Nephron (organoid): ENCODE measurements around the gene ADAMTS12.

ENCODE experiments used
- H3K27ac Mint-ChIP-seq, 3 experiments: 2 replicates each; pipeline ENCODE4 v1.8.0; 2020; ENCODE audit warnings: mixed read lengths in 3 of 3, mild to moderate bottlenecking in 2 of 3, moderate library complexity in 1 of 3
- H3K27me3 Mint-ChIP-seq: 2 replicates; pipeline ENCODE4 v1.8.0; 2021; ENCODE audit warnings: low read depth, mild to moderate bottlenecking, moderate library complexity, mixed read lengths
- H3K36me3 Mint-ChIP-seq: 2 replicates; pipeline ENCODE4 v1.8.0; 2020; ENCODE audit warnings: low read depth, mixed read lengths
- H3K4me1 Mint-ChIP-seq: 2 replicates; pipeline ENCODE4 v1.8.0; 2020; ENCODE audit warnings: mixed read lengths
- H3K4me3 Mint-ChIP-seq, 3 experiments: 2 replicates each; pipeline ENCODE4 v1.8.0; 2020; ENCODE audit warnings: mild to moderate bottlenecking in 3 of 3, mixed read lengths in 3 of 3, moderate library complexity in 2 of 3
- H3K9me3 Mint-ChIP-seq: 2 replicates; pipeline ENCODE4 v1.8.0; 2020; ENCODE audit warnings: mixed read lengths
- CTCF ChIP-seq, 3 experiments: fragments of 200-600 bp; sonication (generic); IDR thresholded peaks; one replicate each; pipeline ENCODE4 v1.5.0; 2021; ENCODE audit warnings: antibody characterized with exemption in 3 of 3; ENCODE audit not compliant: unreplicated experiment in 3 of 3

The ADAMTS12 gene

DNA sequence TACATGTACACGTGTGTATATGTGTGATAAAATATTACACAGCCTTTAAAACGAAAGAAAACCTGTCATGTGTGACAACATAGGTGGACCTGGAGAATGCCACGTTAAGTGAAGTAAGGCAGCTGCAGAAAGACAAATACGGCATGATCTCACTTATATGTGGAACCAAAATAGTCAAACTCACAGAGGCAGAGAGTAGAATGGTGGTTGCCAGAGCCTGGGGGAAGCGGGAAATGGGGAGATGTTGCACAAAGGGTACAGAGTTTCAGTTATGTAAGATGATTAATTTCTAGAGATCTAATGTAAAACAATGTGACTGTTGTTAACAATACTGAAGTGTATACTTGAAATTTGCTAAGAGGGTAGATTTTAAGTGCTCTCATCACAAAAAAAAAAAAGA is 34.8 kb downstream of the ADAMTS12 start:
- Mint-ChIP-seq H3K27me3 (no peaks in the 10 kb centered on the region), H3K4me1 (peaks cover 43% of the 10 kb centered on the region), H3K4me3 (no peak overlapping the region), H3K36me3 (no peaks in the 10 kb centered on the region), H3K27ac (no peak overlapping the region), H3K9me3 (peaks cover 4% of the 10 kb centered on the region)
- TF ChIP-seq CTCF (IDR thresholded peaks at IDR 0.05; ENCODE audit: unreplicated experiment in 3 of 3) = no peak

DNA sequence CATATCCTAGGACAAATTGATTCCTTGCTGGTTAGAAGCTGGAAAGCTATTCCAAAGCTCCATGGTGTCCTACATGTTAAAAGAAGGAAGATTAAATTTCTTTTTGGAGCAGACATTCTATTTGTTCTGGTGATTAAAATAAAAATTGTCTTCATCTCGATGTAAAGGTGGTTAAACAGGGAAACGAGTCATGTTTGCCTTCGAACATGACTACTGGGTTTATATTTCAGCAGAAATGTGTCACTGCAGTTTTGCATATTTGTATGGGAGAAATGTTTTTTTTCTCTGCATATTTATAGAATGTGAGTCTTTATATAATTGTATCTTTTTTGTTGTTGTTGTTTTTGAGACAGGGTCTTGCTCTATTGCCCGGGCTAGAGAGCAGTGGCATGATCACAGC is 36.4 kb downstream of the ADAMTS12 start:
- H3K4me1 Mint-ChIP-seq = peaks cover 50% of the 10 kb centered on the region
- no peaks in the 10 kb centered on the region for H3K36me3 Mint-ChIP-seq
- no peaks in the 10 kb centered on the region for H3K27me3 Mint-ChIP-seq
- H3K4me3 Mint-ChIP-seq = no peak overlapping the region
- H3K9me3 Mint-ChIP-seq = no peaks in the 10 kb centered on the region
- no peak for TF ChIP-seq CTCF (IDR thresholded peaks at IDR 0.05; ENCODE audit: unreplicated experiment in 3 of 3)
- H3K27ac Mint-ChIP-seq = peak overlapping the region; percentile 65 to 92 (median 88)

GRCh38 chr5:33854733-33855151 is 37.0 kb downstream of the ADAMTS12 start:
- no peak for TF ChIP-seq CTCF (IDR thresholded peaks at IDR 0.05; ENCODE audit: unreplicated experiment in 3 of 3)
- Mint-ChIP-seq H3K27ac (peak overlapping the region; percentile 65 to 92 (median 88)), H3K27me3 (no peaks in the 10 kb centered on the region), H3K36me3 (no peaks in the 10 kb centered on the region), H3K9me3 (no peaks in the 10 kb centered on the region), H3K4me3 (peak overlapping the region in 1 of 3 experiments; percentile 15), H3K4me1 (peaks cover 50% of the 10 kb centered on the region)

DNA sequence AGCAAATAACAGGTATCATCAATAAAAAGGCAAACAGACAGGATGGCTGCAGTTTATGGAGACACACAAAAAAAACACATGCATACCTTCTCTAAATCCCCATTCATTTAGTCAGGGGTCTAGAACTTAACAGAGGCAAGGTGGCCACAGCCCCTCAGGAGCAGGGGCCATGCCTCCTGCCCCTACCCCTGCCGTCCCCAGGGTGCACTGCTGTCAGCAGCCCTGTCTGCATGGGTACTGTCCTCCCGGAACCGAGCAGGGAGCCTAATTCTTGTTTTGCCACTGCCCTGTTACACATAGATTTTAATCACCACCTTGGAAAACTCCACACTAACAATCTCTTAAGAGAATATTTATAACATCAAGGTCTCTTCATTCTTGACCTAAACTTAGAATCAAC is 39.0 kb downstream of the ADAMTS12 start:
- H3K36me3 Mint-ChIP-seq = no peaks in the 10 kb centered on the region
- peak overlapping the region; percentile 54 to 92 (median 91) for H3K27ac Mint-ChIP-seq
- TF ChIP-seq CTCF (IDR thresholded peaks at IDR 0.05; ENCODE audit: unreplicated experiment in 3 of 3) = no peak
- H3K9me3 Mint-ChIP-seq = no peaks in the 10 kb centered on the region
- peaks cover 45% of the 10 kb centered on the region for H3K4me1 Mint-ChIP-seq
- H3K27me3 Mint-ChIP-seq = no peaks in the 10 kb centered on the region
- H3K4me3 Mint-ChIP-seq = peak overlapping the region in 1 of 3 experiments; percentile 9

GRCh38 chr5:33852319-33852718 is 39.5 kb downstream of the ADAMTS12 start:
- Mint-ChIP-seq H3K9me3 (no peaks in the 10 kb centered on the region), H3K36me3 (no peaks in the 10 kb centered on the region), H3K4me3 (peak overlapping the region in 1 of 3 experiments; percentile 9), H3K4me1 (peaks cover 41% of the 10 kb centered on the region), H3K27me3 (no peaks in the 10 kb centered on the region), H3K27ac (peak overlapping the region; percentile 54 to 91 (median 71))
- no peak for TF ChIP-seq CTCF (IDR thresholded peaks at IDR 0.05; ENCODE audit: unreplicated experiment in 3 of 3)

DNA sequence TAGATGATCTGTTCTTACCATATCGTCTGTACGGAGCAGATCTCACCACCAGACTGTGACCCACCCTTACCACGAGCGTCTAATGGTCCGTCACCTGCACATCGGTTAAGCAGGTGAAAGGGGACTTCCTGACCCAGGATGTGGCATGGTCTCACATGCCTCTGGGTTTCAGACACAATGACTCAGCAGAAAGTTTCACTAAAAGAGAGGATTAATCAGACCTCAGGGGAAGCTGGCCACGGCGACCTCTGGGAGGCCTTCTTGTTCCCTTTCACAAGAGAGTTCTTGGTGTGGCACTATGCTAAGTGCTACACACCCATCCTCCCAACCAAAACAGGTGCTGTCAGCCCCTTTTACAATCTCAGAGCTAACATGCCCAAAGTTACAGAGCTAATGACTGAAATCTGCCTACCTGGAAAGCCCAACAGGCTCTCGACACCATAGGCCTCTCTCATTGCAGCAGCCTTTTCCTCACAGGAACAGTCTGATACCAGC is 41.6 kb downstream of the ADAMTS12 start:
- Mint-ChIP-seq H3K36me3 (no peaks in the 10 kb centered on the region), H3K9me3 (no peaks in the 10 kb centered on the region), H3K27me3 (no peaks in the 10 kb centered on the region), H3K4me3 (no peak overlapping the region), H3K4me1 (peaks cover 38% of the 10 kb centered on the region), H3K27ac (peak overlapping the region; percentile 9 to 48 (median 44))
- TF ChIP-seq CTCF (IDR thresholded peaks at IDR 0.05; ENCODE audit: unreplicated experiment in 3 of 3) = no peak
